GDM1 (cell line): Measurements from ENCODE around the gene NOD2.

Source experiments
- DNase-seq: peaks from one replicate; lab custom pipeline; 2025; lab: John Stamatoyannopoulos, UW

Gene NOD2

GRCh38 chr16:50717494-50717893 lies 24.1 kb downstream of the NOD2 start:
- DNase-seq, result no peak

DNA sequence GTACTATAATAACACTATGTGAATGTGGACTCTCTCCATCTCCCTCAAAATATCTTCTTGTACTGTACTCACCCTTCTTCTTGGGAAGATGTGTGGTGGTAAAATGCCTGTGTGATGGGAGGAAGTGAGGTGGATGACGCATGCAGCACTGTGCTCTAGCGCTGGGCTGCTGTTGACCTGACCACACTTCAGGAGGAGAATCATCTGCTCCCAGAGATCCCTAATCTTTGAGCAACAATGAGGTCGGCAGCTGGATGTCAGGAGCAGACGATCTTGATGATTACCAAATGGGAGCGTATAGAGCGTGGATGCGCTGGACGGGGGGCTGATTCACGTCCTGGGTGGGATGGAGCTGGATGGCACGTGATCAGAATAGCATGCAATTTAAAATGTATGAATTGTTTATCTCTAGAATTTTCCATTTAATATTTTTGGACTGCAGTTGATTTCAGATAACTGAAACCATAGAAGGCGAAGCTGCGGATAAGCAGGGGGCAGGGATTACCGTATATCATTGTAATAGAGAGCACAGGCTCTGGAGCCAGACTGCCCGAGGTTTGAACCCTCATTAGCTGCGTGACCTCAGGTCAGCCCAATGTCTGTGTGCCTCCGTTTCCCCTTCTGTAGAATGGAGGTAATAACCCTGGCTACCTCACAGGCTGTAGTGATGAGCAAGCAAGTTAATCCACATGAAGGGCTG lies 24.8 kb downstream of the NOD2 start:
- DNase-seq, result no peak

DNA sequence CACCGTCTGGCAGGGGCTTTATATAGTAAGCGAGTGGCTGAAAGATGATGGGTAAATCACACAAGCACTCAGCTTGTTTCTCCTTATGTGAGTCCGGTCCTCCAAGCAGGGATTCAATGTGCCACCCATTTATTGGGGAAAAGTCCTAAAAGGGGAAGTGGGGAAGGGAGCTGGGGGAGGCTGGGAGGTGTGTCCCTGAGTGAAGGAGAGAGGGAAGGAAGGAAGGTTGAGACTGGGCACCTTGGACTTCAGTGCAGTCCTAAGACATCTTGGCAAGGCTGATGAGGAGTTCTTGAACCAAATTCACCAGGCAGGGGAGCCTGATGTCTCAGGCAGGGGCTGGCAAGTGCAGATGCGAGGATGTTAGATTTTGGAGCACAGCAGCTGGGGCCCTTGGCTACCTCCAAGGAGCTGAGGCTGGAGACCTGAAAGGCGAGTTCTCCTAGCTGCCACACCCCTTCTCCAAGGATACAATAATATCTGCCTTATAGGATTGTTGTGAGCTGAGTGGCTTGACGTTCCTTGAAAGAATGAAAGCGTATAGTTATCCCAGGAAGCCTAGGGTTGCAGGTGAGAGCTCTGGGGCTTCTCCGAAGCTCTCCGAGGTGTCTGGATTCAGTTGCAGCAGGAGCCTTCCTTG lies 25.5 kb downstream of the NOD2 start:
- DNase-seq, result no peak

DNA sequence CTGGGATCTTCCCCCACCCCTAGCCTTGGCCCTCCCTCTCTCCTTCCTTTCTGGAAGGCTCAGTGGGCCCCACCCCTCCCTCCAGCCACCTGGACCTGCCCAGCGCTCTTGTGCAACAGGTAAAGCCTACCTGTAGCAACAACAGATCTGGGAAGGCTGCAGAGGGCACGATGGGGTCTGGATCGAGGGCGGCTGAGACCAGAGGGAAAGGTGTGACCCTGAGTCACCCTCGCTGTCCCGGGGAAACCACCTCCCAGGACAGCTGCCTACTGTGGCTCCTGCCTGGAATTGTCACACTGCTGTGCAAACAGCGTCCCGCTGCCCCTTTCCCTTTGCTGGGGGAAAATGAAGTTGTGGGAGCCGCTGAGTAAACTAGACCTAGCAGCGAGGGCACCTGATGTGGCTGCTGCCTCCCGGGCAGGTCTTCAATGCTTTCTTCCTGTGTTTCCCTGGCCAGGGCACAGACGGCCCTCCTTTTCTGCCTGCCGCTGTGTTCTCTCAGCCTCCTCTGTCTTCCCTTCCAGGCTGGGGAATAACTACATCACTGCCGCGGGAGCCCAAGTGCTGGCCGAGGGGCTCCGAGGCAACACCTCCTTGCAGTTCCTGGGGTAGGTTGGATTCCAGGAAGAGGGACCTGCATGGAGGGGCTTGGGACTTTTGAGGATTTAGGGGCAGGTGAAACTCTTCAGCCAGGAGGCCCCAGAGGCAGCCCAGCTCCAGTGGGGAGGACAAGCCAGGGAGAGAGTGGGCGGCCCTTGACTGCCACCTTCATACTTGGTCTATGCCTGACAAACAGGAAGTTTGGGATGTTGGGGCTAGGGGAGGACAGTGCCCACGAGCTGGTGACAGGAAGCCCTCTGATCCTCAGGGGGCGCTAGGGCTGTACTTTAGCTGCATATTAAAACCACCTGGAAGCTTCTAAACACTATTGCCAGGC lies 26.3 kb downstream of the NOD2 start:
- DNase-seq, result no peak

GRCh38 chr16:50721549-50722404 lies 28.4 kb downstream of the NOD2 start:
- DNase-seq, result peak; percentile 25

DNA sequence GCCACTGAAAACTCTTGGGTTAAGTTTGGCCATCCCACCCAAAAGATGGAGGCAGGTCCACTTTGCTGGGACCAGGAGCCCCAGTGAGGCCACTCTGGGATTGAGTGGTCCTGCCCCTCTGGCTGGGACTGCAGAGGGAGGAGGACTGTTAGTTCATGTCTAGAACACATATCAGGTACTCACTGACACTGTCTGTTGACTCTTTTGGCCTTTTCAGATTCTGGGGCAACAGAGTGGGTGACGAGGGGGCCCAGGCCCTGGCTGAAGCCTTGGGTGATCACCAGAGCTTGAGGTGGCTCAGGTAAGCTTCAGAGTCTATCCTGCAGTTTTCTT lies 29.0 kb downstream of the NOD2 start:
- DNase-seq, result no peak

- no peak for DNase-seq
Measured at GRCh38 chr16:50722960-50723359, 29.6 kb downstream of the NOD2 start.

- DNase-seq, result no peak
Measured at GRCh38 chr16:50724306-50724705, 30.9 kb downstream of the NOD2 start.

DNA sequence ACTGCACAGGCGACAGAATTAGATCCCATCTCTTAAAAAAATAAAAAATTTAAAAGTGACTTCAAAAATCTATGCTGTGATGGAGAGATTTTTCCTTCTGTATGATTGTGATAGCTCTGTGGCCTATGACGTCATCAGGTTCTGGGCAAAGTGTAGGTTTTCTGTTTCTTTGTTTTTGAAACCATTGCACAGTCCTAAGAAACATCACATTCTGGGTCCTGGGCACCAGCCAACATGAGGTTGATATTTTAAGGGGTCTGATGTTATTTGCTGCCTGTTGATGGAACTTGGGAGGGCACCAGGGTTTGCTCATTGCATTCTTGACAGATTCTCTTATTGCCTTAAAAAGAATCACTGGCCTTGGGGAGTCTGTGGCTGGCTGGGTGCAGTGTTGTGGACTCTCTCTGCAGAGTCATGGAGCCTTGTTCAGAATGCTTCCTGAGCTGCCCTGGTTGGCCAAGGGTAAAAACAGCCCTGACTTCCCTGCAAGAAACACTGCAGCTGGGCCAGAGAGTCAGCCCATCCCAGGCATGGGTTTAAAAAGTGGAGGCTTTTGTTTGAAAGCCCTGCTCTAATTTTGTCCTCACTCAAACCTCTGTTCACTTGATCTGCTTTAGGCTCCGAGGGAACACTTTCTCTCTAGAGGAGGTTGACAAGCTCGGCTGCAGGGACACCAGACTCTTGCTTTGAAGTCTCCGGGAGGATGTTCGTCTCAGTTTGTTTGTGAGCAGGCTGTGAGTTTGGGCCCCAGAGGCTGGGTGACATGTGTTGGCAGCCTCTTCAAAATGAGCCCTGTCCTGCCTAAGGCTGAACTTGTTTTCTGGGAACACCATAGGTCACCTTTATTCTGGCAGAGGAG lies 38.0 kb downstream of the NOD2 start:
- DNase-seq, result no peak

DNA sequence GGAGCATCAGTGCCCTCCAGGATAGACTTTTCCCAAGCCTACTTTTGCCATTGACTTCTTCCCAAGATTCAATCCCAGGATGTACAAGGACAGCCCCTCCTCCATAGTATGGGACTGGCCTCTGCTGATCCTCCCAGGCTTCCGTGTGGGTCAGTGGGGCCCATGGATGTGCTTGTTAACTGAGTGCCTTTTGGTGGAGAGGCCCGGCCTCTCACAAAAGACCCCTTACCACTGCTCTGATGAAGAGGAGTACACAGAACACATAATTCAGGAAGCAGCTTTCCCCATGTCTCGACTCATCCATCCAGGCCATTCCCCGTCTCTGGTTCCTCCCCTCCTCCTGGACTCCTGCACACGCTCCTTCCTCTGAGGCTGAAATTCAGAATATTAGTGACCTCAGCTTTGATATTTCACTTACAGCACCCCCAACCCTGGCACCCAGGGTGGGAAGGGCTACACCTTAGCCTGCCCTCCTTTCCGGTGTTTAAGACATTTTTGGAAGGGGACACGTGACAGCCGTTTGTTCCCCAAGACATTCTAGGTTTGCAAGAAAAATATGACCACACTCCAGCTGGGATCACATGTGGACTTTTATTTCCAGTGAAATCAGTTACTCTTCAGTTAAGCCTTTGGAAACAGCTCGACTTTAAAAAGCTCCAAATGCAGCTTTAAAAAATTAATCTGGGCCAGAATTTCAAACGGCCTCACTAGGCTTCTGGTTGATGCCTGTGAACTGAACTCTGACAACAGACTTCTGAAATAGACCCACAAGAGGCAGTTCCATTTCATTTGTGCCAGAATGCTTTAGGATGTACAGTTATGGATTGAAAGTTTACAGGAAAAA lies 38.8 kb downstream of the NOD2 start:
- DNase-seq, result no peak

DNA sequence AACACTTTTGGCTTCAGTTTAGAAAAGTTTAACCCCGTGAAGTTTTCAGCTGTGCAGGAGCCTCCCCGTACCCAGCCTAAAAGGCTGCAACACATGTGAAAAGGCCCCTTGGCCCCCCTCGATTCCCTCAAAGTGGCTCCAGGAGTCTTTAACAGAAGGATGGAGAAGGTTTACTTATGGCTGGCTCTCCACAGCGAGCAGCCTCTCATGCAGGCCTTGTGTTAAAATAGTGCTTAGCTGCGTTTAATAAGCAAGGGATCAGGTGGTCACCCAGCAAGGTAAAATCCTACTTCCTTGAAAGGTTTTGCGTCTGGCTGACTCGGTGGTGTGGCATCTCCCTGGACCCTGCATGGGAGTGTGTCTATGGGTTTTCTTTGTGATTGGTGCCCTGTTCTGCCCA lies 40.1 kb downstream of the NOD2 start:
- no peak for DNase-seq

DNA sequence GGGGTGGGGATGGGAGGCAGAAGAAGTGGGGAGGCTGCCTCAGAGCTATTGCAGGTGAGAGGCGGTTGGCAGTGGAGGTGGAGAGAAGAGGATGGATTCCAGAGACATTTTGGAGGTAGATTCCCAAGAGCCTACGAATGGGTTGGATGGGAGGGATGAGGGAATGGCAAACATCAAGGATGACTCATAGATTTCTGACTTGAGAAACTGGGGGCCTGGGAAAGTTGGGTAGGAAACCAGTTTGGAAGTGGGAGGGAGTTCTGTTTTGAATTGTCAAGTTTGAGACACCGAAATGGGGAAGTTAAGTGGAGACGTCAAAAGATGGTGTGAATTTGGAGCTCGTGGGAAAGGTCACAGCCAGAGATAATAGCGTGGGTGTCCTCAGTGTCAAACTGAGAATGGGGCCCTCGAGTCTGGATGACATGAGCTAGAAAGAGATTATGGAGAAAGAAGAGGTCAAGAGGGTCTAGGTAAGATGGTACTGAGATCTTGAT lies 42.3 kb downstream of the NOD2 start:
- no peak for DNase-seq

DNA sequence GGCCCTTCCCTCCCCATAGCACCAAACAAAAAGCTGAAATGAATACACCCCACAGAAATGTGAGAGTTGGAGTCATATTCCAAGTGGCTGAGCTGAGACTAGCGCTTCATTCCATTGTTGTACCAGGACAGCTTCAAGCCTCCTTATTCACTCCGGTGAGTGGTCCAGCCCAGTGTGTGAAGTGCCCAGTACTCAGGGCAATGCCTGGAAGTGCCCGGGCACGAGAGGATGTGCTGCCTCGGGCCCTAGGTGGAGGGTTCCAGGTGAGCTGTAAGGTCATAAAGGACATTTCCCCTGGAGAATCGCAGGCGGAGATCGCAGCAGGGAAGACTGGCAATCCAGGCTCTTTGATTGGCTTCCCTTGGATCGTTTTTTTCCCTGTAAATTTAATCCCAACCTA lies 43.0 kb downstream of the NOD2 start:
- no peak for DNase-seq

DNA sequence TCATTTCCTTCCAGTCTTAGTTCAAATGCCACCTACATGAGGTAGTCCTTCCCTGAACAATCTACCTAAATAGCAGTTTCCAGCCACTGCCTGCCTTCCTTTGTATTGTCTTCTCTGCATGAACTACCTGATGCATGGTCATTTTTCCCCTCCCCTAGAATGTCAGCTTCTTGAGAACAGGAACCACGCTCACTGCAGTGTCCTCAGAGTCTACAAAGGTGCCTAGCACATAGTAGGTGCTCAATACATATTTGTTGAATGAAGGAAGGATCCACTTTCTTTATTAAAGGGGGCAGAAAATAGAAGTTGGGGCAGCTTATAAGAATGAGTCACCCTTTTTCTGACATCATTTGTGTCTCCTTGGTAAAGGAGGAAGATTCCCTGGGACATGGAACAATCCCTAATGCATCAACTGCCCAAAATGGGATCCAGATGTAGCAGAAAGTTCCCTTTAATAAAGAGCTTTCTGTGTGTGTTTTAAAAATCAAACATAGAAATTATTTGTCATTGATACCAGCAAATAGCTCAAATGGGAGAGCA lies 44.1 kb downstream of the NOD2 start:
- DNase-seq, result no peak

- DNase-seq, result no peak
Measured at GRCh38 chr16:50739031-50739430, 45.6 kb downstream of the NOD2 start.

DNA sequence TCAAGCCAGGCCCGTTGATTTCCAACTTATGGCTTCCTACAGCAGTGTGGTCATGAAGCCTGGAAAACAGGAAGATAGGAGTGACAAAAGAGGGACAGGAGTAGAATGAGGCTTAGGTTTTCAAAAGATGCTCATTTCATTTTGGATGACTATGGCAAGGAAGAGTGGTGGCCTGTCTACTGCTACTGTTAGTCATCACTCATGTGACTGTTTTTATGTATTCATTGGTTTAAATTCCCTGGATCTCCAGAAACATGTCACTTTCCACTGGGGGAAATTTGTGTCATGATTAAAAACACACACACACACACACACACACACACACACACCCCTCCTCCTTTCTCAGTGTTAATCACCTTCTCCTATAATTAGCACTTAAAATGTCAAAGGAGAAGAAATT lies 47.3 kb downstream of the NOD2 start:
- no peak for DNase-seq

- no peak for DNase-seq
Measured at GRCh38 chr16:50741225-50741780, 47.9 kb downstream of the NOD2 start.

GRCh38 chr16:50741781-50742575 lies 48.6 kb downstream of the NOD2 start, which contains the start of gene CYLD:
TSS of gene CYLD (plus strand) at chr16:50742086. CDS start at chr16:50749699, 7,613 bp downstream.
- DNase-seq, result peak; percentile 95
